ENCODE data around the gene ZG16B. TPM values are rescaled to one million over a fixed set of nuclear protein-coding genes. Genes with fewer than 3 reads are reported as not detected.

The ZG16B gene
- total and polyA plus RNA-seq, 4 donors: 0.32 to 2.4 (median 0.46) TPM

- Histone ChIP-seq H3K4me3 (ENCODE audit: low read depth, low read length) (no peak overlapping the region), H3K36me3 (ENCODE audit: control insufficient read depth, insufficient read depth, low read length) (no peaks in the 10 kb centered on the region), H3K27me3 (ENCODE audit: control insufficient read depth, insufficient read depth, low read length) (peaks cover 5% of the 10 kb centered on the region), H3K9me3 (ENCODE audit: control insufficient read depth, insufficient read depth, low read length) (no peaks in the 10 kb centered on the region), H3K4me1 (ENCODE audit: control insufficient read depth, insufficient read depth, low read length) (peaks cover 10% of the 10 kb centered on the region), H3K27ac (ENCODE audit: low read depth, low read length) (no peak overlapping the region)
- WGBS (ENCODE audit: insufficient coverage): 82% methylated on average over 3 of the region's 5 CpGs
- no peak for DNase-seq (ENCODE audit: low read depth in 4 of 6, low spot score in 6 of 6)
Measured at GRCh38 chr16:2830355-2830695, 222 bp downstream of the ZG16B start.

GRCh38 chr16:2831203-2831602, 1.1 kb downstream of the ZG16B start:
- peaks cover 5% of the 10 kb centered on the region for H3K27me3 ChIP-seq (ENCODE audit: control insufficient read depth, insufficient read depth, low read length)
- no peak overlapping the region for H3K4me3 ChIP-seq (ENCODE audit: low read depth, low read length)
- peaks cover 10% of the 10 kb centered on the region for H3K4me1 ChIP-seq (ENCODE audit: control insufficient read depth, insufficient read depth, low read length)
- no peaks in the 10 kb centered on the region for H3K36me3 ChIP-seq (ENCODE audit: control insufficient read depth, insufficient read depth, low read length)
- no peak for DNase-seq (ENCODE audit: low read depth in 4 of 6, low spot score in 6 of 6)
- 74% methylated on average over 13 of the region's 15 CpGs for whole genome bisulfite sequencing (ENCODE audit: insufficient coverage)
- H3K9me3 ChIP-seq (ENCODE audit: control insufficient read depth, insufficient read depth, low read length): no peaks in the 10 kb centered on the region
- H3K27ac ChIP-seq (ENCODE audit: low read depth, low read length): no peak overlapping the region

DNA sequence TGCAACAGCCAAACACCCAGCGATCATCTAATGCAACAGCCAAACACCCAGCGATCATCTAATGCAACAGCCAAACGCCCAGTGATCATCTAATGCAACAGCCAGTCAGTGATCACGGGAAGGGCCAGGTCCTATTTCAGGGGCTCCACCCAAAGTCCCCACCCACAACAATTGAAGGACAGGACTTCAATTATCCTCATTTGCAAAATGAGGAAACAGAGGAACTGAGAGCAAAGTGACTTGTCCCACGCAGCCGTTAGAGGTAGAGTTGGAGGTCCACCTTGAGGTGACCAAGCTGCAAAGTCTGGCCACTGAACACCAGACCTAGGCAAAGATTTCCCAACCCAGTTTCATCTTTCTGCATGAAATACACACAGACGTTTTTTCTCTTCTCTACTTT, 3.7 kb downstream of the ZG16B start:
- Histone ChIP-seq H3K9me3 (ENCODE audit: control insufficient read depth, insufficient read depth, low read length) (no peaks in the 10 kb centered on the region), H3K27ac (ENCODE audit: low read depth, low read length) (no peak overlapping the region), H3K4me3 (ENCODE audit: low read depth, low read length) (no peak overlapping the region), H3K27me3 (ENCODE audit: control insufficient read depth, insufficient read depth, low read length) (peaks cover 5% of the 10 kb centered on the region), H3K36me3 (ENCODE audit: control insufficient read depth, insufficient read depth, low read length) (no peaks in the 10 kb centered on the region), H3K4me1 (ENCODE audit: control insufficient read depth, insufficient read depth, low read length) (peaks cover 5% of the 10 kb centered on the region)
- 69% methylated on average over 4 of the region's 7 CpGs for WGBS (ENCODE audit: insufficient coverage)
- no peak for DNase-seq (ENCODE audit: low read depth in 4 of 6, low spot score in 6 of 6)

DNA sequence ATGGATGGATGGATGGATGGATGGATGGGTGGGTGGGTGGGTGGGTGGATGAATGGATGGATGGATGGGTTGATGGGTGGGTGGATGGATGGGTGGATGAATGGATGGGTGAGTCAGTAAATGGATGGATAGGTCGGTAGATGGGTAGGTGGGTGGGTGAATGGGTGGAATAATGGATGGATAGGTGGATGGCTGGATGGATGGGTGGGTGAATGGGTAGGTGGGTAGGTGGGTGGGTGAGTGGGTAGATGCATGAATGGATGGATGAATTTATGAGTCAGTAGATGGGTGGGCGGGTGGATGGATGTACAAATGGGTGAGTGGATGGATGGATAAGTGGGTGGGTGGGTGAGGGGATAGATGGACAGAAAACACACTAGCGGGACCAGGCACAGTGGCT, 4.9 kb downstream of the ZG16B start:
- WGBS (ENCODE audit: insufficient coverage): 56% methylated on average over 2 of the region's 3 CpGs
- H3K27me3 ChIP-seq (ENCODE audit: control insufficient read depth, insufficient read depth, low read length): peaks cover 5% of the 10 kb centered on the region
- no peak for DNase-seq (ENCODE audit: low read depth in 4 of 6, low spot score in 6 of 6)

GRCh38 chr16:2835638-2836493, 5.8 kb downstream of the ZG16B start:
- Histone ChIP-seq H3K4me3 (ENCODE audit: low read depth, low read length) (no peak overlapping the region), H3K9me3 (ENCODE audit: control insufficient read depth, insufficient read depth, low read length) (no peaks in the 10 kb centered on the region), H3K27ac (ENCODE audit: low read depth, low read length) (no peak overlapping the region), H3K4me1 (ENCODE audit: control insufficient read depth, insufficient read depth, low read length) (peaks cover 10% of the 10 kb centered on the region), H3K27me3 (ENCODE audit: control insufficient read depth, insufficient read depth, low read length) (peaks cover 5% of the 10 kb centered on the region), H3K36me3 (ENCODE audit: control insufficient read depth, insufficient read depth, low read length) (no peaks in the 10 kb centered on the region)
- DNase-seq (ENCODE audit: low read depth in 4 of 6, low spot score in 6 of 6): no peak
- WGBS (ENCODE audit: insufficient coverage): 69% methylated on average over 18 of the region's 22 CpGs

More for the DNA sequence above, 4.9 kb downstream of the ZG16B start:
- H3K27ac ChIP-seq (ENCODE audit: low read depth, low read length): no peak overlapping the region
- no peak overlapping the region for H3K4me3 ChIP-seq (ENCODE audit: low read depth, low read length)
- H3K36me3 ChIP-seq (ENCODE audit: control insufficient read depth, insufficient read depth, low read length): no peaks in the 10 kb centered on the region
- H3K4me1 ChIP-seq (ENCODE audit: control insufficient read depth, insufficient read depth, low read length): peaks cover 10% of the 10 kb centered on the region
- no peaks in the 10 kb centered on the region for H3K9me3 ChIP-seq (ENCODE audit: control insufficient read depth, insufficient read depth, low read length)

DNA sequence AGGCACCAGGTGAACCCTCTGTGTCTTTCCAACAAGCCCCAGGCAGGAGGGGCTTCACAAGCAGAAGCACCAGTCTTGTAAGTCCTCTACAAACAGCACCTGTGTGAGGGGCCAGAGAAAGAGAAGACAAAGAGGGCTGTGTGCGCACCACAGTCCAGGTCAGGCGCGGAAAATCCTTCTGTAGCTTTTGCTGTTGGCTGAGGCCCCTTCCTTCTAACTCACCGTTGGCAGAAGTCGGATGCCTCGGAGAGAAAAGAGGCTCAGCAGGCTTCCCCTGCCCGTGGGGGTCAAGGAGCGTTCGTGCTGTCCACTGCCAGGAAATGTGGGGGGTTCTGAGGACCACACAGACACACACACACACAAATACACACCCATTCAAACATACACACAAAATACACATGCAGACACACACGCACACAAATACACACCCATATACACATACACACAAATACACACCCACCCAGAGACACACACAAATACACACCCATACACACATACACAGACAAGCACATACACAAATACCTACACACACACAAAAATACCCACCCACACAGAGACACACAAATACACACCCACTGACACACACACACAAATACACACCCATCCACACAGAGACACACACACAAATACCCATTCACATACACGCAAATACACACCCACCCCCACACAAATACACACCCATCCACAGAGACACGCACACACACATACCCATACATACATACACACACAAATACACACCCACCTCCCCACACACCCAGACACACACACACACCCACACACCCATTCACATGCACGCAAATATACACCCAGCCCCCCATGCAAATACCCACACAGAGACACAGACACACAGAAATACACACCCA, 6.8 kb downstream of the ZG16B start:
- H3K4me1 ChIP-seq (ENCODE audit: control insufficient read depth, insufficient read depth, low read length): peaks cover 13% of the 10 kb centered on the region
- H3K9me3 ChIP-seq (ENCODE audit: control insufficient read depth, insufficient read depth, low read length): no peaks in the 10 kb centered on the region
- no peak overlapping the region for H3K27ac ChIP-seq (ENCODE audit: low read depth, low read length)
- peaks cover 5% of the 10 kb centered on the region for H3K27me3 ChIP-seq (ENCODE audit: control insufficient read depth, insufficient read depth, low read length)
- H3K4me3 ChIP-seq (ENCODE audit: low read depth, low read length): no peak overlapping the region
- 52% methylated on average over 11 of the region's 13 CpGs for WGBS (ENCODE audit: insufficient coverage)
- no peaks in the 10 kb centered on the region for H3K36me3 ChIP-seq (ENCODE audit: control insufficient read depth, insufficient read depth, low read length)
- DNase-seq (ENCODE audit: low read depth in 4 of 6, low spot score in 6 of 6): no peak

- DNase-seq (ENCODE audit: low read depth in 4 of 6, low spot score in 6 of 6): peak; percentile 6 to 76 (median 26)
- Histone ChIP-seq H3K27ac (ENCODE audit: low read depth, low read length) (no peak overlapping the region), H3K4me3 (ENCODE audit: low read depth, low read length) (no peak overlapping the region), H3K4me1 (ENCODE audit: control insufficient read depth, insufficient read depth, low read length) (peaks cover 21% of the 10 kb centered on the region), H3K9me3 (ENCODE audit: control insufficient read depth, insufficient read depth, low read length) (no peaks in the 10 kb centered on the region), H3K27me3 (ENCODE audit: control insufficient read depth, insufficient read depth, low read length) (peaks cover 5% of the 10 kb centered on the region), H3K36me3 (ENCODE audit: control insufficient read depth, insufficient read depth, low read length) (no peaks in the 10 kb centered on the region)
- WGBS (ENCODE audit: insufficient coverage): under 1% methylated on average over 12 of the region's 12 CpGs
Measured at GRCh38 chr16:2838928-2839327, 8.8 kb downstream of the ZG16B start.

- 78% methylated on average over 15 of the region's 15 CpGs for WGBS (ENCODE audit: insufficient coverage)
- Histone ChIP-seq H3K4me1 (ENCODE audit: control insufficient read depth, insufficient read depth, low read length) (peaks cover 21% of the 10 kb centered on the region), H3K27ac (ENCODE audit: low read depth, low read length) (no peak overlapping the region), H3K36me3 (ENCODE audit: control insufficient read depth, insufficient read depth, low read length) (no peaks in the 10 kb centered on the region), H3K27me3 (ENCODE audit: control insufficient read depth, insufficient read depth, low read length) (peaks cover 5% of the 10 kb centered on the region), H3K4me3 (ENCODE audit: low read depth, low read length) (no peak overlapping the region), H3K9me3 (ENCODE audit: control insufficient read depth, insufficient read depth, low read length) (no peaks in the 10 kb centered on the region)
- no peak for DNase-seq (ENCODE audit: low read depth in 4 of 6, low spot score in 6 of 6)
Measured at GRCh38 chr16:2839650-2840450, 9.7 kb downstream of the ZG16B start.

DNA sequence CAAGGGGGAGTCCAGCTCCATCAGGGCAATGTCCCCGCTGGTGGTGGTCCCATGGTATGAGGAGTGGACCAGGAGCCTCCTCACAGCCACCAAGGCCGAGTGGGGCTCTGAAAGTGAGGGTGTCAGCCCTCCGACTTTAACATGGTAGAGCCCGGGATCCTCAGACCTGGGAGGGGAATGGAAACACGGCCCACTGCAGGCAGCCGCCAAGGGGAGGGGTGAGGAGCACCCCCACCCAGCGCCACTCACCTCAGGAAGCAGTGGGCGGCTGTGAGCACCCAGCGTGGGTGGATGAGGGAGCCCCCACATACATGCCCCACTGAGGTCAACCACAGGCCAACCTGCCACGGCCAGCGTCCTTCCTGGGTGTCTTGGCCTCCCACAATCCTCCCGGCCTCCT, 10.8 kb downstream of the ZG16B start:
- peaks cover 21% of the 10 kb centered on the region for H3K4me1 ChIP-seq (ENCODE audit: control insufficient read depth, insufficient read depth, low read length)
- H3K4me3 ChIP-seq (ENCODE audit: low read depth, low read length): no peak overlapping the region
- H3K9me3 ChIP-seq (ENCODE audit: control insufficient read depth, insufficient read depth, low read length): no peaks in the 10 kb centered on the region
- no peaks in the 10 kb centered on the region for H3K36me3 ChIP-seq (ENCODE audit: control insufficient read depth, insufficient read depth, low read length)
- H3K27me3 ChIP-seq (ENCODE audit: control insufficient read depth, insufficient read depth, low read length): peaks cover 5% of the 10 kb centered on the region
- 84% methylated on average over 12 of the region's 12 CpGs for WGBS (ENCODE audit: insufficient coverage)
- no peak for DNase-seq (ENCODE audit: low read depth in 4 of 6, low spot score in 6 of 6)
- H3K27ac ChIP-seq (ENCODE audit: low read depth, low read length): no peak overlapping the region
